GM18520 (cell line): ENCODE measurements around the gene HEMK1.

Experiments used
- ATAC-seq: cut with Tn5 transposase; IDR thresholded peaks from one replicate; pipeline ENCODE4 v1.9.1; 2021; ENCODE audit not compliant: unreplicated experiment

Gene HEMK1

GRCh38 chr3:50633230-50633790 lies 64.0 kb downstream of the HEMK1 start:
- no peak for ATAC-seq

- no peak for ATAC-seq
Observed at GRCh38 chr3:50635066-50635465, 65.7 kb downstream of the HEMK1 start.

- ATAC-seq = no peak
Observed at GRCh38 chr3:50637011-50637410, 67.7 kb downstream of the HEMK1 start.

- ATAC-seq = no peak
Observed at GRCh38 chr3:50637945-50638344, 68.6 kb downstream of the HEMK1 start.

- ATAC-seq = no peak
Observed at GRCh38 chr3:50639055-50639494, 69.8 kb downstream of the HEMK1 start.

GRCh38 chr3:50642382-50642781 lies 73.1 kb downstream of the HEMK1 start:
- no peak for ATAC-seq

- no peak for ATAC-seq
Observed at GRCh38 chr3:50644561-50644960, 75.2 kb downstream of the HEMK1 start.

DNA sequence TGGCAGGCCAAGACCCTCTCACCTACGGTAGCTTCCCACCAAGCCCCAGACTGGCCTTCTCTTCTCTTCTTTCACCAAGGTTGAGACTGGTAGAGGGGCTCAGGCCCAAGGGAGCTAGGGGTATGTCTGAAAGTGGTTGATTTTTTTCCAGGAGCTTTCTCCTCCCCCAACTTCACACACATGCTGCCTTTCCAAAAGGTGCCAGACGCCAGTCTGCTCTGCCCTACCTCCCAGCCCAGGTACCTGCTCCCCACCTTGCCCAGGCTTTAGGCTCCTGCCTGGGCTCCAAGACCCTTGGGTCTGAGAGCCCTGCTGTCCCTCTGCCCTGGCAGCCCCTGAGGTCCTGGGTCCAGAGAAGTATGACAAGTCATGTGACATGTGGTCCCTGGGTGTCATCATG lies 76.1 kb downstream of the HEMK1 start:
- ATAC-seq = no peak
